ACHN (cell line): ENCODE measurements around the gene PCDHB15.
"Not testable (repeated sequence)": the region's sequence is repeated elsewhere in the genome, so short reads cannot be mapped to it uniquely, and the experiment has no call there.

Experiments
- DNase-seq: peaks from one replicate; pipeline ENCODE4 v3.0.0-alpha.2; 2015
- in situ Hi-C: cut with HindIII; loops from 2 replicates; pipeline ENCODE4 v1.10.0; 2017; ENCODE audit warnings: low sequenced_read_pairs, low pct_ligation_motif_present, low pct_unique_long_range_greater_than_20kb

Gene PCDHB15

GRCh38 chr5:141245250-141245717 lies at the start of gene PCDHB15:
Gene PCDHB15 (plus strand): TSS chr5:141245395. CDS start chr5:141245579, 184 bp downstream.
- no peak for DNase-seq
- in situ Hi-C loops: no loop called here

GRCh38 chr5:141196363-141196762 lies 48.8 kb upstream of the PCDHB15 start:
- in situ Hi-C loops: no loop called here
- DNase-seq: no peak

DNA sequence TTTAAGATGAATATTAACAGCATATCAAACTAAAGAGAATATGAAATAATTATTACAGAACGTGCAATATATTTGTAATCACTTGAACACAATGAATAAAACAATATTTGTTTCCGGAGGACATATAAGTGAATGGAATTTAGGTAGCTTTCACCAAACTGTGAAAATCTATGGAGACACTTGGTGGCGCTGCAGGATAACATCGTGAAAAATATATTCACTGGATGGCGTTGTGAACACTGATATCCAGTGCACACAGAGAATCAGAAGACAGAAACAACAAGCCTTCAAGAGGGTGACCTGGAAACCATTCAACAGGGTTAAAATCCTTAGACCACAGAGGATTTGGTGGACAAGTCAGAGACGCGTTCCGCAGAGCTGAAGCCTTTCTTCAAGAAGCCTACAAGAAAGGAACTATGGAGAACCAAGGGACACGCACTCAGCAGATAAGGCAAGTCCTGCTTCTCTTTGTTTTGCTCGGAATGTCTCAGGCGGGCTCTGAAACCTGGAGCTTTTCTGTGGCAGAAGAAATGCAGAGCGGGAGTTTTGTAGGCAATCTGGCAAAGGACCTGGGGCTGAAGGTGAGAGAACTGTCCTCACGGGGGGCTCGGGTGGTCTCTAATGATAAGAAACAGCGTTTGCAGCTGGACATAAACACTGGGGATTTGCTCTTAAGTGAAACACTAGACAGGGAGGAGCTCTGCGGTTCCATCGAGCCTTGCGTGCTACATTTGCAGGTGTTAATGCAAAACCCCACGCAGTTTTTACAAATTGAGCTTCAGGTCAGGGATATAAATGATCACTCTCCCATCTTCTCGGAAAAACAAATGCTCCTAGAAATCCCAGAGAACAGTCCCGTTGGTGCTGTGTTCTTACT lies 45.6 kb upstream of the PCDHB15 start, which contains the start of gene PCDHB11:
PCDHB11 (plus strand) TSS at position 269 of the 877 bp plus-strand sequence; CDS start at position 417, 148 bp downstream.
- in situ Hi-C loops: no loop called here
- peak; percentile 53 for DNase-seq

- DNase-seq, in situ Hi-C loops: not testable (repeated sequence)
These were observed 44.1 kb upstream of the PCDHB15 start for GRCh38 chr5:141201126-141201525.

GRCh38 chr5:141201646-141202045 lies 43.5 kb upstream of the PCDHB15 start:
- DNase-seq: not testable (repeated sequence)

GRCh38 chr5:141208478-141208877 lies 36.7 kb upstream of the PCDHB15 start, which contains the start of gene PCDHB12:
Gene PCDHB12 (plus strand): TSS chr5:141208719. CDS start chr5:141208908, 189 bp downstream.
- no peak for DNase-seq
- in situ Hi-C loops: no loop called here

More at GRCh38 chr5:141201646-141202045, 43.5 kb upstream of the PCDHB15 start:
- in situ Hi-C loops: not testable (repeated sequence)

DNA sequence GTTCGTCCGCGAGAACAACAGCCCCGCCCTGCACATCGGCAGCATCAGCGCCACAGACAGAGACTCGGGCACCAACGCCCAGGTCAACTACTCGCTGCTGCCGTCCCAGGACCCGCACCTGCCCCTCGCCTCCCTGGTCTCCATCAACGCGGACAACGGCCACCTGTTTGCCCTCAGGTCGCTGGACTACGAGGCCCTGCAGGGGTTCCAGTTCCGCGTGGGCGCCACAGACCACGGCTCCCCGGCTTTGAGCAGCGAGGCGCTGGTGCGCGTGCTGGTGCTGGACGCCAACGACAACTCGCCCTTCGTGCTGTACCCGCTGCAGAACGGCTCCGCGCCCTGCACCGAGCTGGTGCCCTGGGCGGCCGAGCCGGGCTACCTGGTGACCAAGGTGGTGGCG lies 34.9 kb upstream of the PCDHB15 start:
- DNase-seq, in situ Hi-C loops: not testable (repeated sequence)

DNA sequence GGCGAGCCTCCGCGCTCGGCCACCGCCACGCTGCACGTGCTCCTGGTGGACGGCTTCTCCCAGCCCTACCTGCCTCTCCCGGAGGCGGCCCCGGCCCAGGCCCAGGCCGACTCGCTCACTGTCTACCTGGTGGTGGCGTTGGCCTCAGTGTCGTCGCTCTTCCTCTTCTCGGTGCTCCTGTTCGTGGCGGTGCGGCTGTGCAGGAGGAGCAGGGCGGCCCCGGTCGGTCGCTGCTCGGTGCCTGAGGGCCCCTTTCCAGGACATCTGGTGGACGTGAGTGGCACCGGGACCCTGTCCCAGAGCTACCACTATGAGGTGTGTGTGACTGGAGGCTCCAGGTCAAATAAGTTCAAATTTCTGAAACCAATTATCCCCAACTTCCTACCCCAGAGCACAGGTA lies 34.3 kb upstream of the PCDHB15 start:
- DNase-seq, in situ Hi-C loops: not testable (repeated sequence)

GRCh38 chr5:141213656-141214339 lies 31.4 kb upstream of the PCDHB15 start, which contains the start of gene PCDHB13:
Gene PCDHB13 (plus strand): TSS chr5:141213919. CDS start chr5:141214124, 205 bp downstream.
- in situ Hi-C loops: not testable (repeated sequence)
- DNase-seq: peak; percentile 58

DNA sequence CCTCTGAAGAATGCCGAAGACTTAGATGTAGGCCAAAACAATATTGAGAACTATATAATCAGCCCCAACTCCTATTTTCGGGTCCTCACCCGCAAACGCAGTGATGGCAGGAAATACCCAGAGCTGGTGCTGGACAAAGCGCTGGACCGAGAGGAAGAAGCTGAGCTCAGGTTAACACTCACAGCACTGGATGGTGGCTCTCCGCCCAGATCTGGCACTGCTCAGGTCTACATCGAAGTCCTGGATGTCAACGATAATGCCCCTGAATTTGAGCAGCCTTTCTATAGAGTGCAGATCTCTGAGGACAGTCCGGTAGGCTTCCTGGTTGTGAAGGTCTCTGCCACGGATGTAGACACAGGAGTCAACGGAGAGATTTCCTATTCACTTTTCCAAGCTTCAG lies 30.6 kb upstream of the PCDHB15 start:
- in situ Hi-C loops, DNase-seq: not testable (repeated sequence)

- DNase-seq, in situ Hi-C loops: not testable (repeated sequence)
These were observed 29.7 kb upstream of the PCDHB15 start for GRCh38 chr5:141215504-141215903.

DNA sequence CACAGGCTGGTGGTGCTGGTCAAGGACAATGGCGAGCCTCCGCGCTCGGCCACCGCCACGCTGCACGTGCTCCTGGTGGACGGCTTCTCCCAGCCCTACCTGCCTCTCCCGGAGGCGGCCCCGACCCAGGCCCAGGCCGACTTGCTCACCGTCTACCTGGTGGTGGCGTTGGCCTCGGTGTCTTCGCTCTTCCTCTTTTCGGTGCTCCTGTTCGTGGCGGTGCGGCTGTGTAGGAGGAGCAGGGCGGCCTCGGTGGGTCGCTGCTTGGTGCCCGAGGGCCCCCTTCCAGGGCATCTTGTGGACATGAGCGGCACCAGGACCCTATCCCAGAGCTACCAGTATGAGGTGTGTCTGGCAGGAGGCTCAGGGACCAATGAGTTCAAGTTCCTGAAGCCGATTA lies 29.2 kb upstream of the PCDHB15 start:
- DNase-seq, in situ Hi-C loops: not testable (repeated sequence)

DNA sequence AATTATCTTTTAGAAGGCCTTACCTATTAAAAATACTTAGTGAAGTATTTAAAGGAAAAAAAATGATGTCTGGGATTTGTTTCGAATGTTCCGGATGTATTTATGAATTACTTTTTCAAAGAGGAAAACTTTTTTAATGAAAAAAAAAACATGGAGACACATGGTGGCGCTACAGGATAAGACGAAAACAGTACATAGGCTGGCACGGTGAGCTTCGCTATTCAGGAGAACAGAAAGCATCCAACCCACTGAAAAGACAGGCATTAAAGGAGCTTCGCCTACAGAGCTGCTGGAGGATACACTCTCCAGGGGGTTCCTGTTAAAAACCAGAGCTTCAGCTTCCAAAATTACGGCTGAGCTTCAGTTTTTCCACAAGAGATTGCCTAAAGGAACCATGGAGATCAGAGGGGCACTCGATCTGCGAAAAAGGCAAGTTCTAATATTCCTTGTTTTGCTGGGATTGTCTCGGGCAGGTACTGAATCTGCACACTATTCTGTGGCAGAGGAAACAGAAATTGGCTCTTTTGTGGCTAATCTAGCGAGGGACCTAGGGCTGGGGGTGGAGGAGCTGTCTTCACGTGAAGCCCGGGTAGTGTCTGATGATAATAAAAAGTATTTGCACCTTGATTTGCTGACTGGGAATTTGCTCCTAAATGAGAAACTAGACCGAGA lies 21.9 kb upstream of the PCDHB15 start, which contains the start of gene PCDHB14:
PCDHB14 (plus strand) TSS at position 232 of the 672 bp plus-strand sequence; CDS start at position 395, 163 bp downstream.
- in situ Hi-C loops: no loop called here
- DNase-seq: peak; percentile 62

- in situ Hi-C loops, DNase-seq: not testable (repeated sequence)
These were observed 20.4 kb upstream of the PCDHB15 start for GRCh38 chr5:141224844-141225243.

DNA sequence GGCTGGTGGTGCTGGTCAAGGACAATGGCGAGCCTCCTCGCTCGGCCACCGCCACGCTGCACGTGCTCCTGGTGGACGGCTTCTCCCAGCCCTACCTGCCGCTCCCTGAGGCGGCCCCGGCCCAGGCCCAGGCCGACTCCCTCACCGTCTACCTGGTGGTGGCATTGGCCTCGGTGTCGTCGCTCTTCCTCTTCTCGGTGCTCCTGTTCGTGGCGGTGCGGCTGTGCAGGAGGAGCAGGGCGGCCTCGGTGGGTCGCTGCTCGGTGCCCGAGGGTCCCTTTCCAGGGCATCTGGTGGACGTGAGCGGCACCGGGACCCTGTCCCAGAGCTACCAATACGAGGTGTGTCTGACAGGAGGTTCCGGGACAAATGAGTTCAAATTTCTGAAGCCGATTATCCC lies 19.8 kb upstream of the PCDHB15 start:
- DNase-seq, in situ Hi-C loops: not testable (repeated sequence)

- in situ Hi-C loops: no loop called here
- no peak for DNase-seq
These were observed 11.0 kb upstream of the PCDHB15 start for GRCh38 chr5:141234109-141234667.

- in situ Hi-C loops, DNase-seq: not testable (repeated sequence)
These were observed 9.3 kb upstream of the PCDHB15 start for GRCh38 chr5:141235922-141236321.
